Stomach (tissue), 9 donors: Measurements from ENCODE around the gene ACTN1. TPM values are rescaled to one million over a fixed set of nuclear protein-coding genes. Genes with fewer than 3 reads are reported as not detected.

Experiments used
- DNase-seq, 2 donors: peaks; one replicate each; pipeline versions ENCODE4 v3.0.0 to v3.0.0-alpha.2; 2013 to 2019
- H3K27ac ChIP-seq, 5 donors: fragments of 200-600 bp in 4 of 5; sonication (generic) in 4 of 5; one replicate each; pipeline ENCODE4 v1.5.1; 2013 to 2019; ENCODE audit warnings: mild to moderate bottlenecking in 1 of 5, moderate library complexity in 1 of 5
- H3K27me3 ChIP-seq, 3 donors: fragments of 200-600 bp; sonication (generic); one replicate each; pipeline ENCODE4 v1.5.1; 2017 to 2019; ENCODE audit warnings: mixed run types in 1 of 3
- H3K36me3 ChIP-seq, 4 donors: fragments of 200-600 bp; sonication (generic); 1 replicate in 3 of 4; 2 replicates in 1 of 4; pipeline ENCODE4 v1.5.1; 2016 to 2019
- H3K4me1 ChIP-seq, 4 donors: fragments of 200-600 bp; sonication (generic); one replicate each; pipeline ENCODE4 v1.5.1; 2016 to 2019
- H3K4me3 ChIP-seq, 4 donors: fragments of 200-600 bp; sonication (generic) in 3 of 4; one replicate each; pipeline ENCODE4 v1.5.1; 2016 to 2019; ENCODE audit warnings: mild to moderate bottlenecking in 1 of 4
- H3K9me3 ChIP-seq, 4 donors: fragments of 200-600 bp; sonication (generic); one replicate each; pipeline ENCODE4 v1.5.1; 2016 to 2019
- CTCF ChIP-seq, 7 experiments: fragments of 450-650 bp in 4 of 7; fragments of 200-600 bp in 3 of 7; sonication (generic) in 3 of 7; IDR thresholded peaks; one replicate each; pipeline ENCODE4 v1.5.1; 2016 to 2019; ENCODE audit warnings: antibody characterized with exemption in 7 of 7, control low read depth in 2 of 7, mild to moderate bottlenecking in 1 of 7
- EP300 ChIP-seq: sonication (generic); formaldehyde crosslinking; IDR thresholded peaks from one replicate; pipeline ENCODE4 v1.6.1; 2017; ENCODE audit warnings: antibody characterized with exemption
- POLR2A ChIP-seq, 4 donors: fragments of 450-650 bp; IDR thresholded peaks; one replicate each; pipeline ENCODE4 v1.6.1; 2016; ENCODE audit warnings: antibody characterized with exemption in 4 of 4, control low read depth in 2 of 4, mild to moderate bottlenecking in 1 of 4, moderate library complexity in 1 of 4
- POLR2AphosphoS5 ChIP-seq, 3 donors: sonication (generic); formaldehyde crosslinking; IDR thresholded peaks; one replicate each; pipeline ENCODE4 v1.6.1; 2016; ENCODE audit warnings: antibody characterized with exemption in 3 of 3
- whole genome bisulfite sequencing, 5 donors: extraction: QIAGEN DNeasy Blood & Tissue Kit in 3 of 5; methylation state at CpG; one replicate each; pipeline versions ENCODE4 v1.1.5 to v1.1.7; 2013 to 2018; 5-methylcytosine and 5-hydroxymethylcytosine counted together
- intact Hi-C: fragments of 100-400 bp; cut with DNase I; formaldehyde crosslinking; loops from one replicate; pipeline ENCODE4 v1.15.1; 2023; ENCODE audit warnings: low total_unique reads
- polyA plus RNA-seq, 3 donors: library from polyadenylated mRNA; stranded (reverse); fragments of 200-250 nt; gene quantifications; one replicate each; pipeline ENCODE4 v1.2.3, GENCODE V29; 2013
- total RNA-seq, 5 donors: library from RNA; depleted of rRNA; stranded (reverse); fragments of >200 nt; gene quantifications; one replicate each; pipeline versions ENCODE4 v1.1.0 to v1.2.3, GENCODE V29; 2014 to 2016
- donor health status: healthy with polysubstance abuse.
- donor health status: Bipolar disorder and iron deficiency.
- donor health status: healthy.

Gene ACTN1
- total and polyA plus RNA-seq, 8 donors = 25.7 to 504 (median 196) TPM

GRCh38 chr14:69017706-69018105, 38.6 kb upstream of the ACTN1 start:
- Histone ChIP-seq H3K27me3 (no peaks in the 10 kb centered on the region), H3K4me1 (peaks cover 7 to 17% (median 10%) of the 10 kb centered on the region in 4 donors), H3K4me3 (no peak overlapping the region), H3K36me3 (no peaks in the 10 kb centered on the region), H3K9me3 (no peaks in the 10 kb centered on the region), H3K27ac (no peak overlapping the region)
- DNase-seq = no peak
- no peak for TF ChIP-seq POLR2A (IDR thresholded peaks at IDR 0.05)
- TF ChIP-seq CTCF (IDR thresholded peaks at IDR 0.05) = no peak
- TF ChIP-seq POLR2AphosphoS5 (IDR thresholded peaks at IDR 0.05) = no peak
- TF ChIP-seq EP300 = no peak
- intact Hi-C loops = no loop called here
- 78 to 96% (median 89%) methylated on average over 3 to 4 of the region's 4 CpGs for WGBS, 5 donors

GRCh38 chr14:69014829-69015259, 35.7 kb upstream of the ACTN1 start:
- intact Hi-C loops = no loop called here
- Histone ChIP-seq H3K27me3 (no peaks in the 10 kb centered on the region), H3K4me1 (peaks cover 7 to 17% (median 10%) of the 10 kb centered on the region in 4 donors), H3K9me3 (no peaks in the 10 kb centered on the region), H3K4me3 (no peak overlapping the region), H3K36me3 (no peaks in the 10 kb centered on the region), H3K27ac (no peak overlapping the region)
- DNase-seq = no peak
- TF ChIP-seq CTCF (IDR thresholded peaks at IDR 0.05) (no peak), EP300 (no peak), POLR2AphosphoS5 (IDR thresholded peaks at IDR 0.05) (no peak), POLR2A (IDR thresholded peaks at IDR 0.05) (no peak)
- WGBS, 5 donors = 73 to 95% (median 86%) methylated on average over 2 to 6 of the region's 6 CpGs

- Histone ChIP-seq H3K4me3 (no peak overlapping the region), H3K27me3 (no peaks in the 10 kb centered on the region), H3K4me1 (peaks cover 7 to 17% (median 10%) of the 10 kb centered on the region in 4 donors), H3K27ac (peak overlapping the region in 2 of 5 donors; percentile 26 to 49), H3K36me3 (no peaks in the 10 kb centered on the region), H3K9me3 (no peaks in the 10 kb centered on the region)
- 58 to 69% (median 61%) methylated on average over 9 to 12 of the region's 12 CpGs for WGBS, 5 donors
- peak; percentile 83 for DNase-seq
- TF ChIP-seq CTCF (IDR thresholded peaks at IDR 0.05) (no peak), EP300 (no peak), POLR2AphosphoS5 (IDR thresholded peaks at IDR 0.05) (no peak), POLR2A (IDR thresholded peaks at IDR 0.05) (no peak)
- intact Hi-C loops = no loop called here
Measured at GRCh38 chr14:69013943-69014782, 35.1 kb upstream of the ACTN1 start.

- H3K27me3 ChIP-seq = no peaks in the 10 kb centered on the region
- peaks cover 7 to 17% (median 10%) of the 10 kb centered on the region in 4 donors for H3K4me1 ChIP-seq
- intact Hi-C loops = no loop called here
- DNase-seq = no peak
- H3K9me3 ChIP-seq = no peaks in the 10 kb centered on the region
- WGBS, 5 donors = 81 to 91% (median 85%) methylated on average over 5 of the region's 5 CpGs
- no peak overlapping the region for H3K27ac ChIP-seq
- no peak for TF ChIP-seq POLR2A (IDR thresholded peaks at IDR 0.05)
- no peak for TF ChIP-seq EP300
- TF ChIP-seq CTCF (IDR thresholded peaks at IDR 0.05) = no peak
- TF ChIP-seq POLR2AphosphoS5 (IDR thresholded peaks at IDR 0.05) = no peak
- no peaks in the 10 kb centered on the region for H3K36me3 ChIP-seq
- no peak overlapping the region for H3K4me3 ChIP-seq
Measured at GRCh38 chr14:69012256-69012953, 33.3 kb upstream of the ACTN1 start.
